Measurements from ENCODE around the gene DDX11.

GRCh38 chr12:31031951-31032335 is 41.7 kb upstream of the DDX11 start:
- TF ChIP-seq POLR2A (IDR thresholded peaks at IDR 0.05) (no peak), CTCF (IDR thresholded peaks at IDR 0.05) (no peak)
